Omental fat pad (tissue), 4 donors: ENCODE measurements around the gene TULP3. TPM values are rescaled to one million over a fixed set of nuclear protein-coding genes. Genes with fewer than 3 reads are reported as not detected.
A peak's percentile ranks its signal among the peaks of the same experiment; 100 is the strongest.

Source experiments
- ATAC-seq: fragments of 150-250 bp; one replicate; pipeline ENCODE4 v1.9.1; 2016; ENCODE audit warnings: mild to moderate bottlenecking, moderate library complexity; ENCODE audit not compliant: low FRiP score
- DNase-seq: peaks from one replicate; pipeline ENCODE4 v3.0.0-alpha.2; 2019; ENCODE audit warnings: low spot score
- CTCF ChIP-seq, 3 donors: fragments of 450-650 bp; IDR thresholded peaks; one replicate each; pipeline ENCODE4 v1.5.1; 2016 to 2017; ENCODE audit warnings: antibody characterized with exemption in 3 of 3, mild to moderate bottlenecking in 3 of 3, moderate library complexity in 2 of 3
- total RNA-seq, 4 donors: library from RNA; depleted of rRNA; stranded (reverse); fragments of >200 nt; gene quantifications; one replicate each; pipeline ENCODE4 v1.1.0, GENCODE V29; 2016

Gene TULP3
- total RNA-seq, 4 donors from 2014 or later = 7.8 to 25.4 (median 21.1) TPM

GRCh38 chr12:2891240-2892053, 756 bp downstream of the TULP3 start:
- no peak for TF ChIP-seq CTCF (IDR thresholded peaks at IDR 0.05)
- ATAC-seq (peak; percentile 44), DNase-seq (no peak)

- DNase-seq (no peak), ATAC-seq (no peak)
- no peak for TF ChIP-seq CTCF (IDR thresholded peaks at IDR 0.05)
Observed at GRCh38 chr12:2892246-2892645, 1.6 kb downstream of the TULP3 start.

GRCh38 chr12:2893007-2893406, 2.3 kb downstream of the TULP3 start:
- no peak for ATAC-seq
- TF ChIP-seq CTCF (IDR thresholded peaks at IDR 0.05) = no peak
- no peak for DNase-seq

GRCh38 chr12:2895051-2895451, 4.4 kb downstream of the TULP3 start:
- ATAC-seq (no peak), DNase-seq (no peak)
- no peak for TF ChIP-seq CTCF (IDR thresholded peaks at IDR 0.05)

- DNase-seq (no peak), ATAC-seq (no peak)
- TF ChIP-seq CTCF (IDR thresholded peaks at IDR 0.05) = no peak
Observed at GRCh38 chr12:2895511-2895910, 4.8 kb downstream of the TULP3 start.

GRCh38 chr12:2897418-2897817, 6.7 kb downstream of the TULP3 start:
- DNase-seq = no peak
- no peak for ATAC-seq
- TF ChIP-seq CTCF (IDR thresholded peaks at IDR 0.05) = no peak

GRCh38 chr12:2900642-2901041, 10.0 kb downstream of the TULP3 start:
- no peak for TF ChIP-seq CTCF (IDR thresholded peaks at IDR 0.05)
- no peak for DNase-seq
- ATAC-seq = no peak
